ENCODE results near the gene ENC1. TPM values are rescaled to one million over a fixed set of nuclear protein-coding genes. Genes with fewer than 3 reads are reported as not detected.

ENC1 gene
- total and polyA plus RNA-seq, 2 experiments from 2014 or later = 58.8 to 151 TPM

- no peaks in the 10 kb centered on the region for H3K9me2 ChIP-seq (replicated peaks; ENCODE audit: insufficient read depth)
- no peaks in the 10 kb centered on the region for H4K20me1 ChIP-seq (ENCODE audit: insufficient read depth, poor library complexity, severe bottlenecking)
- 83% methylated on average over 2 of the region's 2 CpGs for WGBS (ENCODE audit: low lambda C conversion rate, missing lambda C conversion rate)
- H3K27ac ChIP-seq = peak overlapping the region; percentile 25
- no peak for DNase-seq (ENCODE audit: low spot score)
- H3K36me3 ChIP-seq (replicated peaks; ENCODE audit: insufficient read depth, low read depth) = no peaks in the 10 kb centered on the region
- H3K9me3 ChIP-seq (ENCODE audit: low read depth) = no peaks in the 10 kb centered on the region
- no peak overlapping the region for H3K4me3 ChIP-seq
- H3K4me2 ChIP-seq = no peak overlapping the region
- no peak overlapping the region for H2AFZ ChIP-seq
- TF ChIP-seq CTCF (IDR thresholded peaks at IDR 0.05; ENCODE audit: poor library complexity) (no peak), EZH2phosphoT487 (IDR thresholded peaks at IDR 0.05; ENCODE audit: low read depth, severe bottlenecking, unreplicated experiment) (no peak), EZH2 (IDR thresholded peaks at IDR 0.05; ENCODE audit: borderline replicate concordance) (no peak)
- H3K27me3 ChIP-seq = no peaks in the 10 kb centered on the region
- no peaks in the 10 kb centered on the region for H3K79me2 ChIP-seq
- peaks cover 22% of the 10 kb centered on the region for H3K4me1 ChIP-seq (ENCODE audit: insufficient read depth)
Measured at GRCh38 chr5:74599148-74599547, 41.4 kb downstream of the ENC1 start.

GRCh38 chr5:74598731-74599130, 41.8 kb downstream of the ENC1 start:
- H3K27ac ChIP-seq = no peak overlapping the region

GRCh38 chr5:74596927-74597326, 43.6 kb downstream of the ENC1 start:
- Histone ChIP-seq H3K27ac (no peak overlapping the region), H3K9me2 (replicated peaks; ENCODE audit: insufficient read depth) (no peaks in the 10 kb centered on the region), H3K27me3 (no peaks in the 10 kb centered on the region), H3K4me2 (no peak overlapping the region), H2AFZ (no peak overlapping the region), H3K36me3 (replicated peaks; ENCODE audit: insufficient read depth, low read depth) (no peaks in the 10 kb centered on the region), H3K4me3 (no peak overlapping the region), H4K20me1 (ENCODE audit: insufficient read depth, poor library complexity, severe bottlenecking) (no peaks in the 10 kb centered on the region), H3K79me2 (no peaks in the 10 kb centered on the region), H3K4me1 (ENCODE audit: insufficient read depth) (peaks cover 23% of the 10 kb centered on the region), H3K9me3 (ENCODE audit: low read depth) (no peaks in the 10 kb centered on the region)
- TF ChIP-seq EZH2phosphoT487 (IDR thresholded peaks at IDR 0.05; ENCODE audit: low read depth, severe bottlenecking, unreplicated experiment) (no peak), CTCF (IDR thresholded peaks at IDR 0.05; ENCODE audit: poor library complexity) (no peak), EZH2 (IDR thresholded peaks at IDR 0.05; ENCODE audit: borderline replicate concordance) (no peak)
- DNase-seq (ENCODE audit: low spot score) = no peak
- WGBS (ENCODE audit: low lambda C conversion rate, missing lambda C conversion rate) = 61% methylated on average over 6 of the region's 6 CpGs

More at GRCh38 chr5:74598731-74599130, 41.8 kb downstream of the ENC1 start:
- 79% methylated on average over 2 of the region's 2 CpGs for WGBS (ENCODE audit: low lambda C conversion rate, missing lambda C conversion rate)
- H3K4me2 ChIP-seq = no peak overlapping the region
- H3K9me3 ChIP-seq (ENCODE audit: low read depth) = no peaks in the 10 kb centered on the region
- H3K27me3 ChIP-seq = no peaks in the 10 kb centered on the region
- no peaks in the 10 kb centered on the region for H3K9me2 ChIP-seq (replicated peaks; ENCODE audit: insufficient read depth)
- no peak overlapping the region for H2AFZ ChIP-seq
- H3K4me1 ChIP-seq (ENCODE audit: insufficient read depth) = peaks cover 23% of the 10 kb centered on the region
- H3K4me3 ChIP-seq = no peak overlapping the region
- H4K20me1 ChIP-seq (ENCODE audit: insufficient read depth, poor library complexity, severe bottlenecking) = no peaks in the 10 kb centered on the region
- no peak for TF ChIP-seq CTCF (IDR thresholded peaks at IDR 0.05; ENCODE audit: poor library complexity)
- TF ChIP-seq EZH2phosphoT487 (IDR thresholded peaks at IDR 0.05; ENCODE audit: low read depth, severe bottlenecking, unreplicated experiment) = no peak
- no peak for TF ChIP-seq EZH2 (IDR thresholded peaks at IDR 0.05; ENCODE audit: borderline replicate concordance)
- DNase-seq (ENCODE audit: low spot score) = no peak
- H3K36me3 ChIP-seq (replicated peaks; ENCODE audit: insufficient read depth, low read depth) = no peaks in the 10 kb centered on the region
- H3K79me2 ChIP-seq = no peaks in the 10 kb centered on the region

Data from hepatocyte (in vitro differentiated cells).